NT2/D1 (cell line): ENCODE data around the gene NPSR1.

Experiments used
- DNase-seq: peaks from one replicate; pipeline ENCODE4 v3.0.0-alpha.2; 2011; ENCODE audit warnings: low read depth, low spot score
- H3K27me3 ChIP-seq: 2 replicates; pipeline ENCODE4 v1.6.0; 2011; ENCODE audit warnings: mild to moderate bottlenecking; ENCODE audit not compliant: insufficient read length, insufficient read depth
- H3K36me3 ChIP-seq: 2 replicates; pipeline ENCODE4 v1.6.1; 2011; ENCODE audit warnings: mild to moderate bottlenecking, low read length, mixed read lengths; ENCODE audit not compliant: insufficient read depth, insufficient read length
- H3K4me1 ChIP-seq: 2 replicates; pipeline ENCODE4 v1.5.1; 2011; ENCODE audit not compliant: insufficient read depth, insufficient read length
- H3K4me3 ChIP-seq: 2 replicates; pipeline ENCODE4 v1.5.1; 2011; ENCODE audit warnings: low read depth; ENCODE audit not compliant: insufficient read length
- H3K9ac ChIP-seq: 2 replicates; pipeline ENCODE4 v1.6.0; 2011; ENCODE audit warnings: low read depth; ENCODE audit not compliant: insufficient read length
- H3K9me3 ChIP-seq: 2 replicates; pipeline ENCODE4 v1.5.1; 2011; ENCODE audit warnings: mild to moderate bottlenecking, low read length; ENCODE audit not compliant: insufficient read depth
- SUZ12 ChIP-seq: IDR thresholded peaks from 2 replicates; pipeline ENCODE4 v1.6.1; 2011; ENCODE audit not compliant: insufficient read length, insufficient read depth; ENCODE audit errors: extremely low read depth
- YY1 ChIP-seq: IDR thresholded peaks from 2 replicates; pipeline ENCODE4 v1.6.1; 2011; ENCODE audit not compliant: insufficient read length, insufficient read depth
- ZNF274 ChIP-seq: IDR thresholded peaks from 2 replicates; pipeline ENCODE4 v1.6.1; 2011; ENCODE audit warnings: mild to moderate bottlenecking, low read depth, low read length

NPSR1 gene

GRCh38 chr7:34735526-34735925 lies 77.5 kb downstream of the NPSR1 start:
- Histone ChIP-seq H3K36me3 (no peaks in the 10 kb centered on the region), H3K4me3 (no peak overlapping the region), H3K9me3 (no peaks in the 10 kb centered on the region), H3K4me1 (no peaks in the 10 kb centered on the region), H3K27me3 (no peaks in the 10 kb centered on the region), H3K9ac (no peak overlapping the region)
- DNase-seq = no peak
- TF ChIP-seq ZNF274 (no peak), SUZ12 (no peak), YY1 (no peak)

GRCh38 chr7:34739651-34740300 lies 81.8 kb downstream of the NPSR1 start:
- H3K9me3 ChIP-seq = no peaks in the 10 kb centered on the region; the same call in 1 of the 2 replicates
- H3K4me3 ChIP-seq = no peak overlapping the region
- no peaks in the 10 kb centered on the region for H3K36me3 ChIP-seq
- TF ChIP-seq SUZ12 (no peak), YY1 (no peak)
- no peak overlapping the region for H3K9ac ChIP-seq
- no peak for DNase-seq
- no peaks in the 10 kb centered on the region for H3K27me3 ChIP-seq
- H3K4me1 ChIP-seq = no peaks in the 10 kb centered on the region

- H3K9ac ChIP-seq = no peak overlapping the region
- no peak for DNase-seq
- no peaks in the 10 kb centered on the region; the same call in 1 of the 2 replicates for H3K9me3 ChIP-seq
- no peak for TF ChIP-seq YY1
- TF ChIP-seq ZNF274 = no peak
- no peak for TF ChIP-seq SUZ12
- no peak overlapping the region for H3K4me3 ChIP-seq
- no peaks in the 10 kb centered on the region for H3K4me1 ChIP-seq
- no peaks in the 10 kb centered on the region for H3K27me3 ChIP-seq
- no peaks in the 10 kb centered on the region for H3K36me3 ChIP-seq
These were observed 82.8 kb downstream of the NPSR1 start for GRCh38 chr7:34740840-34741239.

- DNase-seq = no peak
- no peaks in the 10 kb centered on the region for H3K4me1 ChIP-seq
These were observed 89.3 kb downstream of the NPSR1 start for GRCh38 chr7:34747176-34747781.

GRCh38 chr7:34747867-34748727 lies 90.1 kb downstream of the NPSR1 start:
- Histone ChIP-seq H3K4me1 (no peaks in the 10 kb centered on the region), H3K4me3 (no peak overlapping the region), H3K36me3 (no peaks in the 10 kb centered on the region), H3K9me3 (no peaks in the 10 kb centered on the region), H3K27me3 (no peaks in the 10 kb centered on the region), H3K9ac (no peak overlapping the region)
- TF ChIP-seq ZNF274 = no peak
- TF ChIP-seq SUZ12 = no peak
- TF ChIP-seq YY1 = no peak
- no peak for DNase-seq

More at GRCh38 chr7:34747176-34747781, 89.3 kb downstream of the NPSR1 start:
- TF ChIP-seq SUZ12 (no peak), ZNF274 (no peak), YY1 (no peak)
- H3K9me3 ChIP-seq = no peaks in the 10 kb centered on the region; the same call in 1 of the 2 replicates
- no peak overlapping the region for H3K4me3 ChIP-seq
- H3K27me3 ChIP-seq = no peaks in the 10 kb centered on the region
- no peak overlapping the region for H3K9ac ChIP-seq
- no peaks in the 10 kb centered on the region for H3K36me3 ChIP-seq

DNA sequence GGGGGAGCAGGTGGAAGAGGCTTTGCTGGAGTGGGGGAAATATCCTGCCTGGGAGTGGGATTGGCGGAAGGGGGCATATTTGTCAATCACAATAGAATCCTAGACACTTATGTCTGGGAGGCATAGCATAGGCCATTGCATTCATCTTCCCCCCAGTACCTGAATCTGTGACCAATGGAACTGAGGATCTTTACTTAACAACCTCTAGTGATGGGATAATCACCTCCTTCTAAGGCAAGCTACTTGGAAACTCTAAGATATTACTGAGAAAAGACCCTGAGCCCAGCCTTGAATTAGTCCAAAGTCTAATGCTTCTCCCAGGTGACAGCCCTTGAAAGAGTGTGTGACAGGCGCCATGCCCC lies 90.7 kb downstream of the NPSR1 start:
- Histone ChIP-seq H3K9me3 (no peaks in the 10 kb centered on the region), H3K9ac (no peak overlapping the region), H3K27me3 (no peaks in the 10 kb centered on the region), H3K4me1 (no peaks in the 10 kb centered on the region), H3K4me3 (no peak overlapping the region), H3K36me3 (no peaks in the 10 kb centered on the region)
- TF ChIP-seq SUZ12 = no peak
- no peak for TF ChIP-seq ZNF274
- TF ChIP-seq YY1 = no peak
- DNase-seq = no peak

DNA sequence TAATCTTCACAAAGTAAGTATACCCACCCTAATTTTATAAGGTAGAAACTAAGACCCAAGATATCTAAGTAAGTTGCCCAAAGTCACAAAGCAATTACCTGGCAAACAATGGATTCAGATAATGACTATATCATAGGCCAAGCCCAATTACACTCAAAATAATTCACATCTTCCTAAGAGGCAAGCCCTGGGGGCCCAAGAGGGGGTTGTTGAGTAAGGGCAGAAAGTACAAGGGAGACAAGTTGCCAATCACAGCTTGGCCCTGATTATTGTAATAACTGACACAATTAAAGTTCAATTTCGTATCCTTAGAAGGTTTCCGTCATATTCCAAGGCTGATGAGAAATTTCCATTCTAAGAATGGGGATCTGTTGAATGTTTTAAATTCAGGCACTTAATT lies 91.4 kb downstream of the NPSR1 start:
- Histone ChIP-seq H3K36me3 (no peaks in the 10 kb centered on the region), H3K9ac (no peak overlapping the region), H3K4me1 (no peaks in the 10 kb centered on the region), H3K27me3 (no peaks in the 10 kb centered on the region), H3K4me3 (no peak overlapping the region), H3K9me3 (no peaks in the 10 kb centered on the region)
- TF ChIP-seq SUZ12 (no peak), ZNF274 (no peak), YY1 (no peak)
- DNase-seq = no peak
